Measurements from ENCODE around the gene KCND2.

KCND2 gene

GRCh38 chr7:120412139-120413050 lies 139.4 kb downstream of the KCND2 start:
- no peak for DNase-seq (ENCODE audit: low spot score)

DNA sequence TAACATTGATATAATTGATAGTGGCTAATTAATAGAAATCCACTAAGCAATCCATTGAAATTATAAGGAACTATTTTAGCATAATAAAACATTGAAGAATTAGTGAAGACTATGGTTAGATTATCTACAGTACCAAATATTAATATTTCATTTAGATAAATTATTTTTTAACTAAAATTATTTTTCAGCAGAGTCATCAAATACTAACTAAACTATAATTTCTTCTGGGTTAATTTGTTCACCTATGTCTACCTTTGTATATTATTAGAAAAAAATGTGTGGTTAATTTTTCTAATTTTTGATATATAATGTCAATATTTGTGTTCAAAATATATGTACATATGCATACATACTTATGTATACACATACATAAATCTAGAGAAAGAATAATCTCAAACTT lies 140.2 kb downstream of the KCND2 start:
- DNase-seq (ENCODE audit: low spot score): no peak

GRCh38 chr7:120417244-120417979 lies 144.4 kb downstream of the KCND2 start:
- DNase-seq (ENCODE audit: low spot score): no peak

DNA sequence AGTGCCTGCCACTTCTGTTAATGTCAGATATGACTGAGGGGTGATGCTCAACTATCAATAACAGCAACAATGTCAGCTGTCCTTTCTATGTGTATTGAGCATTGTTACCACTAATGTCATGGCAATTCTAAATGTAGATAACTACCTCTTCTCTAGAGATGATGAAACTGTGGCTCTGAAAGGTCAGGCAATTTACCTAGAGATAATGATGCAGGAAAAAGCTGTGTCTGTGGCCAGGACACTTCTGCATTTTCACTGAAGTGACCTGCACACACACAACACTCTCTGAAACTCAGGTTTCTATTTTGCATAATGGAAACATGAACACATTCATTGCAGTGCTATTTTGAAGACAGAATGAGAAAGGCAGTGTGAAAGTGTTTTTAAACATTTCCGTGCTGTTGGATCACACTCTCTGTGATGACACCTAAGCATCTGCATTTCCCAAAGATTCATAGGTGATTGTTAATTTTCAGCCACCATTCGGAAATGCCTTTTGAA lies 148.2 kb downstream of the KCND2 start:
- DNase-seq (ENCODE audit: low spot score): no peak

DNA sequence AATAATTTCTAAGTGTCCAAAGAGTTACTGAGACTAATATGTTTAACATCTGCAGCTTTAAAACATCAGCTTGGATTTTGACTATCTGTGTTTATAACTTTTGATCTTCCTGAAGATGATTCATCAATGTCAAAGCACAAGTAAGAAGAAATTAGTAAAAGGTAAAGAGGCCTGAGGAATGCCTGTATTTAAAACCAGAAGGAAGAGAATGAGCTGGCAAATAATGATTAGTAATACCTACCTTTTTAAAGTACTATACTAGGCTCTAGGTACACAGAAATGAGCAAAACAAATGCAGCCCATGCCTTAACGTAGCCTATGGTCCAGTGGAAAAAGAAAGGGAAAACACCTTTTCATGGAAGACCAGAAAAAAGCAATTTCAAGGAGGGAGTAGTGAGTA lies 158.0 kb downstream of the KCND2 start:
- no peak for DNase-seq (ENCODE audit: low spot score)

DNA sequence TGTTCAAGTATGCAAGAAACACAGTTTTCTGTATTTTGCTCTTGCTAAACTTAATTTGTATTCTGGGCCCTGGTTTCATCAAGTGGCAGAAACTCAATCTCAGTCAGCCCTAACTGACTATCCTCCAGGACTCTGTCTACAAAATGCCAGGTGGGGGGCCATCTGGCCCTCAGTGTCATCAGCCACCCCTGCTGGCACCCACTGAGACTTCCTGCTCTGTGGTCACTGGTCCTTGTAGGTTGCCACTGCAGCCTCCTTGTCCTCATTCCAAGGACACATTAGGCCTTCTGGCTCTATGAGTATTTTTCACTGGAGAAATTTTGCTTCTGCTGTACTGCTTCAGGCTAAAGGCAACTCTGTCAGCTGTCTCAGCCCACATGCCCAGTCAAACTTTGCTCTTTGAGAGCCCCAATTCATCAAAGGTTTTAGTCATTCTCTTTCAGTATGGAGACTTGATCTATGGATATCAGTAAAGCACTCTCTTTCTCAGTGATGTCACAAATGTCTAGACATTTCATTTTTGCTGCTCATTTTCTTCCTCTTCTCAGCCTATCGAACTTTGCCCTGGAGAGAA lies 163.6 kb downstream of the KCND2 start:
- no peak for DNase-seq (ENCODE audit: low spot score)

DNA sequence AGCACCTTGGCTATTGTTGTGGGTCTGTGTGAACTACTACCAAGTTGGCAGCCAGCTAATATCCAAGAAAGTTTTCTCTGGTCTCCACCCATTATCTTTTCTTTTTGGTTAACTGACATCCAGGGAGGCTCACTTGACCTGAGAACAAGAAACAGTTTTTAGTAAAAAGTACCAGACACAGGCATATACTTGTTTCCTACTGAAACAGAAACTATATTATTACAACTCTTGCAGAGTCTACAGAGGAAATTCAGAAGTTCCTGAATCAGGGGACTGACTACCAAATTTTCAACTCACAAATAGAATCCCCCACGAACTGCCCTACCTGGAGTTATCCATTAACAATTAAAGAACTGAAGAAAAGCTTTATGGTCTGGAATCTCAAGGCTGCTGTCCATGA lies 168.9 kb downstream of the KCND2 start:
- DNase-seq (ENCODE audit: low spot score): no peak

GRCh38 chr7:120442838-120443237 lies 169.9 kb downstream of the KCND2 start:
- DNase-seq (ENCODE audit: low spot score): no peak

GRCh38 chr7:120444650-120445049 lies 171.7 kb downstream of the KCND2 start:
- DNase-seq (ENCODE audit: low spot score): no peak

DNA sequence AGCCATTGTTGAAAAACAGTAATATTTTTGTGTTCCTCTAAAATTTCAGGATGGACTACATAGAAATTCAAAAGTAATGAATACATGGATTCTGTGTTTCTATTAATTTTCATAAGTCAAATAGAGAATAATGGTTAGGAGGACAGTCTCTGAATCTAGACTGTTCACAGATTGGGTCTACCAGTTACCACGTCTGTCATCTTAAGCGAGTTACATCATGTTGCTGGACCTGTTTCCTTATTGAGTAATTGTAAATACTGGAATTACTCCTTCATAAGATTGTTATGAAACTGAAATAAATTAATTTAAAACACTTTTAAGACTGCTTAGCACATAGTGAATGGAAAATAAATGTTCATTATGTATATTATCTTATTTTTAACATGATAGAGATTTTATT lies 172.3 kb downstream of the KCND2 start:
- no peak for DNase-seq (ENCODE audit: low spot score)

- no peak for DNase-seq (ENCODE audit: low spot score)
Observed at GRCh38 chr7:120452665-120453064, 179.7 kb downstream of the KCND2 start.

DNA sequence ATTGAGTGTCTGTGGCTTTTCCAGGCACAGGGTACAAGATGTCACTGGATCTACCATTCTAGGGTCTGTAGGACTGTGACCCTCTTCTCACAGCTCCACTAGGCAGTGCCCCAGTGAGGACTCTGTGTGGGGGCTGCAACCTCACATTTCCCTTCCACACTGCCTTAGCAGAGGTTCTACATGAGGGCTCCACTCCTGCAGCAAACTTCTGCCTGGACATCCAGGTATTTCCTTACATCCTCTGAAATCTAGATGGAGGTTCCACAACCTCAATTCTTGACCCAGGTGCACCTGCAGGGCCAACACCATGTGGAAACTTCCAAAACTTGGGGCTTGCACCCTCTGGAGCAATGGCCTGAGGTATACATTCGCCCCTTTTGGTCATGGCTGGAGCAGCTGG lies 183.7 kb downstream of the KCND2 start:
- DNase-seq (ENCODE audit: low spot score): no peak

- DNase-seq (ENCODE audit: low spot score): no peak
Observed at GRCh38 chr7:120460949-120461348, 188.0 kb downstream of the KCND2 start.

DNA sequence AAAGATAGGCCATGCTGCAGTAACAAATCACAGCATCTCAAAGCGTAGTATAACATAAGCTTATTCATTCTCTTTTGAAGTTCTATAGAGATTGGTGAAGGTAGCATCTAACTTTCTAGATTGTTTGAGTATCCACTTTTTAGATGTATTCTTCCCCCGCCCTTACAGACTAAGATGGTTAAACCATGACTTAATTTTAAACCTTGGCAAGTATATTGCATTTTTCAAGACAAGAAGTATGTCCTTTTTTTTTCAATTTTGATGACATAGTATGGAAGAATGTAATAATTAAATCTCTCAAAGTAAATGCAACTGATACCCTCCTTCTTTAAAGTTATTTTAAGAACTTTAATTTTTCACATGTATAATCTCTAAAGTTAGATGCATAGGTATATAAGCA lies 190.0 kb downstream of the KCND2 start:
- DNase-seq (ENCODE audit: low spot score): no peak

GRCh38 chr7:120464104-120464503 lies 191.1 kb downstream of the KCND2 start:
- DNase-seq (ENCODE audit: low spot score): no peak

DNA sequence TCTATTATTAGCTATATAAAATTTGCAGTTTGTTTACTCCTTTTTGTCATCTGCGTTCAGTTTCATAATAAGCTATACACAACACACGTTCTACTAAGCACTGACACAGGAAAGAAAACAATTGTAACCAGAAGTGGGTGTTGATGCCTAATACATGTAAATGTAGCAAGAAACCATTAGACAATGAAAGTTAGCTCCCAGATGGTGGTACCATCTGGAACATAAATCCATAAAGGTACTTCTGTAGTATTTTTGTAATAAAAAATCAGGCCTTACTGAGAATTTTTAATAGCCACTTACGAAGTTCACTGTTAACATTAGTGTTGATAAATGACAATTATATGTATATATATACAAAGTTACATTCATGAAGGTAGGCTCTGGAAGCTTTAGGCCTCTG lies 194.7 kb downstream of the KCND2 start:
- DNase-seq (ENCODE audit: low spot score): no peak

DNA sequence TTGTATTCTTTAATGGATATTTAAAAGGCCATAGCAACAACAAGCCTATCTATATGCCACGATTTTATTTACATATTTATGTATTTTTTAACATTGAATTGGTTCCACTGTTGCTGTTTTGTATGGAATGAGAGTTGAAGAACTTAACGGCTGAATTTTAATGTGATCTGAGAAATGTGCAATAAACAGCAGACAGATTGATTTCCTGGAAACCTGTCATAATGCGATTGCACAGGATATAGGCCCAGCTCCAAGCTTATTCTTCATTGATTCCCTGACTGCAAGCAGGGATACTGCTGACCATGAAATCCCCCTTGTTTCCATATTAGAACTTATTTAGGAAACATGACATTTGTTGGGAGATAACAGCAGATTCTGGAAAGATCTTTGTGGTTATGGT lies 195.6 kb downstream of the KCND2 start:
- no peak for DNase-seq (ENCODE audit: low spot score)

GRCh38 chr7:120472892-120473291 lies 199.9 kb downstream of the KCND2 start:
- DNase-seq (ENCODE audit: low spot score): no peak

DNA sequence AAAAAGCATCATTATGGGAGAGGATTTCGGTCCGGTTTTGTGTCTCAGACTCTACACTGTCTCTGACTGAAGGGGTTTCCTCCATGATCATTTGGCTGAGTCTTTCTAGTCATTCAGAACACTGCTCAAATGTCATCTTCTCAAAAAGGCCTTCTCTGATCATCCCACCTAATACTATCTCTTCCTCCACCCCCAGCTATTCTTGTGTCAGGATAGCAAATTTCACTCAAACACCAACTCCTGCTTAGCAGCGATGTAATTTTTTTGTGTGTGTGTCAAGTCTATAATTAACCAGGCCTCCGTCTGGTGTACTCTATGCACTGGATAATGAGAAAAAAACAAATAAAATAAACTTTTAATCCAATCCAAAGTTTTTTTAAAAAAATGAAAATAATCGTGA lies 200.4 kb downstream of the KCND2 start:
- DNase-seq (ENCODE audit: low spot score): no peak

- no peak for DNase-seq (ENCODE audit: low spot score)
Observed at GRCh38 chr7:120475994-120476393, 203.0 kb downstream of the KCND2 start.

GRCh38 chr7:120480472-120480871 lies 207.5 kb downstream of the KCND2 start:
- DNase-seq (ENCODE audit: low spot score): no peak

DNA sequence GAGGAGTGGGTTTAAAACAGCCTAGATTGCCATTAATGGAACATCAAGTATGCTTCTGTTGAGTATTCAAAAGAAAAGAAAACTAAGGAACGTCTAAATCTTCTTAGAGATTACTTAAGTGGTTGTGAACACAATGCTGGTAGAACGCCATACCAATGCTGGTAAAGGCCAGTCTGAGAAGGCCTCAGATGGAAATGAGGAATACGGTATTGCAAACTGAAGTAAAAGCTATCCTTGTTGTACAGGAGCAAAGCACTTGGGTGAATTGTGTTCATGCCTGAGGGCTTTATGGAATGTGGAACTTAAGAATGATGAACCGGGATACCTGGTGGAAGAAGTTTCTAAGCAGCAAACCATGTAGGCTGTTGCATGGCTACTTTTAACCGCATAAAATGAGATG lies 208.0 kb downstream of the KCND2 start:
- no peak for DNase-seq (ENCODE audit: low spot score)

DNA sequence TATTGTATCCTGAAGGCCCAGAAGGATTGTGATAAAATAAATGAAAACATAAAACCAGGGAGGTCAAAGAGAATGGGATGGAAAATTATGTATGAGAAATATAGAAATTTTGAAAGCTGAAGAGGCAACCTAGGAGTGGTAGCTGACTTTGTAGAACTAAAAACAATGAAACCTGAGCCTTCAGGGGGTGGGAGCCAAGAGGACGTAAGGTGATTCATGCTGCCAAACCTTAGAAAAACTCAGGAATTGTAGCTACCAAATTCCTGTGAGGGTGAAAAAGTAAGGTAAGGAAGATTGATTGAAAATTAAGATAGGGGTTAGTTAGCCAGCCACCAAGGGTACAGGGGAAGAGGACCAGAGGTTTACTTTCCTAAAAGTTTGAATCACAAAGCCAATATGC lies 213.2 kb downstream of the KCND2 start:
- DNase-seq (ENCODE audit: low spot score): no peak
